GM18517 (cell line): ENCODE data around the gene FREY1.

ENCODE experiments used
- ATAC-seq: cut with Tn5 transposase; IDR thresholded peaks from one replicate; pipeline ENCODE4 v1.9.1; 2021; ENCODE audit warnings: mild to moderate bottlenecking, moderate library complexity; ENCODE audit not compliant: unreplicated experiment

Gene FREY1

GRCh38 chr11:45929486-45930030 is 22.5 kb upstream of the FREY1 start:
- no peak for ATAC-seq

- no peak for ATAC-seq
Measured at GRCh38 chr11:45928535-45929215, 21.6 kb upstream of the FREY1 start.

GRCh38 chr11:45927684-45928413 is 20.8 kb upstream of the FREY1 start:
- ATAC-seq, result no peak

DNA sequence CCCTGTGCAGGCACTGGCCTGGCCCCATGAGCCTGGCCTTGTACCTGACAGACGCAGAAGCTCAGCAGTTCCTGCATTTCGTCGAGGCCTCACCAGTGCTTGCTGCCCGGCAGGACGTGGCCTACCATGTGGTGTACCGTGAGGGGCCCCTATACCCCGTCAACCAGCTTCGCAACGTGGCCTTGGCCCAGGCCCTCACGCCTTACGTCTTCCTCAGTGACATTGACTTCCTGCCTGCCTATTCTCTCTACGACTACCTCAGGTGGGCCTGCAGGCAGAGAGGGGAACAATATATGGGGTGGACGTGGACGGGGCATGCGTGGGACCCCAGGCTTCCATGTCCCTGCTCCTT is 20.2 kb upstream of the FREY1 start:
- ATAC-seq, result no peak

GRCh38 chr11:45926536-45927331 is 19.7 kb upstream of the FREY1 start:
- ATAC-seq, result no peak

DNA sequence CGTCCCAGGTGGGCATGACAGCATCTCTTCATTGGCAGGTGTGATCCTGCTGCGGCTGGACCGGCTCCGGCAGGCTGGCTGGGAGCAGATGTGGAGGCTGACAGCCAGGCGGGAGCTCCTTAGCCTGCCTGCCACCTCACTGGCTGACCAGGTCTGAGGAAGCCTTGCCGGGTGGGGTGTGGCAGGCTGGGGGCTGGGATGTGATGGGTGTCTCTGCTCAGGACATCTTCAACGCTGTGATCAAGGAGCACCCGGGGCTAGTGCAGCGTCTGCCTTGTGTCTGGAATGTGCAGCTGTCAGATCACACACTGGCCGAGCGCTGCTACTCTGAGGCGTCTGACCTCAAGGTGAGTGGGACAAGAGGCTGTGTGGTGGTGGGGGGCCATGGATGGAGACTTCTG is 18.9 kb upstream of the FREY1 start:
- no peak for ATAC-seq

DNA sequence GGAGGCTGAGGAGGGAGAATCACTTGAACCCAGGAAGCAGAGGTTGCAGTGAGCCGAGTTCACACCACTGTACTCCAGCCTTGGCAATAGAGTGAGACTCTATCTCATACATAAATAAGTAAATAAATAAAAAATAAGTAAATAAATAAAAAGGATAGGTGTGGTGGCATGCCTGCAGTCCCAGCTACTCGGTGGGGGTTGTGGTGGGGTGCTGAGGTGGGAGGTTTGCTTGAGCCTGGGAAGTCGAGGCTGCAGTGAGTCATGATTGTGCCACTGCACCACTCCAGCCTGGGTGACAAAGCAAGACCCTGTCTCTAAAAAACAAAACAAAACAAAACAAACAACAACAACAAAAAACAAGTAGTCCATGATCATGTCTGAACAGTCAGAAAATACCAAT is 18.5 kb upstream of the FREY1 start:
- ATAC-seq, result no peak

DNA sequence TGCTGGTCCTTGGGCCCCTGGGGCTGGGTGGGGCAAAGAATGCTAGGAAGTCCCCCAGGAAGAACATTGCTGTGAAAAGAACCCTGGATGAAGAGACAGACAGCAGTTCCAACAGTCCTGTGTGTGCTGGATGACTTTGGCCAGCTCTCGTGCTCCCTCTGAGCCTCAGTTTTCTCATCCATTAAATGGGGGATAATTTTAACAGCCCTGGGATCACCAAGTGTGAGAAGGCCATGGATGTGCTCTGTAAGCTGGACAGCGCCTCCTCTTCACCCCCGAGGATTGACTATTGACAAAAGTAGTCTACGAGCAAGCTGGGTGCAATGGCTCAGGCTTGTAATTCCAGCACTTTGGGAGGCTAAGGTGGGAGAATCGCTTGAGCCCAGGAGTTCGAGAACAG is 17.9 kb upstream of the FREY1 start:
- ATAC-seq, result no peak

DNA sequence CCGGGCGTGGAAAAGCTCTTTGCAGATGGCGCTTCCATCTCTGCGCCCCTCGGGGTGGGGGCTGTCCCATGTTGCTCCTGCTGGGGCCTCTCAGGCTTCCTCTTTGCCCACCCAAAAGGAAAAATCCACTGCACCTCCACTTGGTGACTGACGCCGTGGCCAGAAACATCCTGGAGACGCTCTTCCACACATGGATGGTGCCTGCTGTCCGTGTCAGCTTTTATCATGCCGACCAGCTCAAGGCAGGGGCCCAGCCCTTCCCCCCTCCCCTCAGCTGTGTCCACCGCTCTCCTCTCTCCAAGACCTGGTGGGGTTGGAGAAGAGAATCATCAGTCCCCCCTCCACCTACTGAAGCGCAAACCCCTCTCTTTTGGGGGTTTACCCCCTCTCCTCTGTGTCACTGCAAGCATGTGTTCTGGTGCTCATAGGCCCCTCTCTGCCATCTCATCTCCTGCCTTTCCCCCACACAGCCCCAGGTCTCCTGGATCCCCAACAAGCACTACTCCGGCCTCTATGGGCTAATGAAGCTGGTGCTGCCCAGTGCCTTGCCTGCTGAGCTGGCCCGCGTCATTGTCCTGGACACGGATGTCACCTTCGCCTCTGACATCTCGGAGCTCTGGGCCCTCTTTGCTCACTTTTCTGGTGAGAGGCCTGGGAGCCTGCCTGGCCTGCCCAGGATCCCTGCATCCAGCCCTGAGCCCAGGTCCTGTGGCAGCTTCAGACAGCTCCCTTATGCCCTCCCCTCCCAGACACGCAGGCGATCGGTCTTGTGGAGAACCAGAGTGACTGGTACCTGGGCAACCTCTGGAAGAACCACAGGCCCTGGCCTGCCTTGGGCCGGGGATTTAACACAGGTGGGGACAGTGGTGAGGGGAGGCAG is 17.2 kb upstream of the FREY1 start:
- no peak for ATAC-seq

- ATAC-seq, result no peak
Measured at GRCh38 chr11:45922425-45923082, 15.5 kb upstream of the FREY1 start, which contains the start of gene LARGE2. Gene LARGE2 (plus strand): TSS chr11:45922656. CDS start chr11:45922883, 227 bp downstream.

- ATAC-seq, result no peak
Measured at GRCh38 chr11:45921561-45922424, 14.7 kb upstream of the FREY1 start.

DNA sequence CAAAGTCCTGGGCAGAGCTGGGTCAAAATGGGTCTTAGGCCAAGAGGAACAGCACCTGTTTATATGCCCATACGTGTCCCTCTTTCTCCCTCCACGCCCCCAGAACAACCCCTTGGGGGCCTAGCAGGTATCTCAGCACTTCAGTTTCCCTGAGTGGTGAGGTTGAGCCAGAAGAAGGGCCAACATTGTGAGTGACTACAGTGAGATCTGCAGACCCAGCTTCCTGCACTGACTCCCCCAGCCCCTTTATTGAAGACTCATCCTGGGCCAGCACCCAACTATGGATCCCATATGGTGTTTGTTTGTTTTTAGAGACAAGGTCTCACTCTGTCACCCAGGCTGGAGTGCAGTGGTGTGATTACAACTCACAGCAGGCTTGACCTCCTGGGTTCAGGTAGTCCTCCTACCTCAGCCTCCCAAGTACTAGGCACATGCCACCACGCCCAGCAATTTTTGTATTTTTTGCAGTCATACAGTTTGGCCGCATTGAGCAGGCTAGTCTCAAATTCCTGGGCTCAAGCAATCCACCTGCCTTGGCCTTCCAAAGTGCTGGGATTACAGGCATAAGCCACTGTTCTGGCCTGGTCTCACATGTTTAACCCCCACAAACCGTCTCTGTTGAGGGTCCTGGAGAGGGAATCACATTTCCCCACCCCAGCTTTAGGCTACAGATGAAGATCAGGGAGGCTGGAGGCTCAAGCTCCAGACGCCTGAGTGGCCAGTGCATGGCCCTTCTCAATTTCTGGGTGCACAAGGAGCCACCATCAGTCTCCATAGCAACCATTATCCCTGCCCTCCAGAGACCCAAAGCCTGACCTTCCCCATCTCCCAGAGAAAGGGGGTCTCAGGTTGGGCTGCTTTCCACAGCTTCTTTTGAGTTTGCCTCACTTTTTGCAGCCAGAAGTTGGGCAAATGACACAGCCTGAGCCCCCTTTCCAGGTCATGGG is 13.7 kb upstream of the FREY1 start:
- ATAC-seq, result no peak

DNA sequence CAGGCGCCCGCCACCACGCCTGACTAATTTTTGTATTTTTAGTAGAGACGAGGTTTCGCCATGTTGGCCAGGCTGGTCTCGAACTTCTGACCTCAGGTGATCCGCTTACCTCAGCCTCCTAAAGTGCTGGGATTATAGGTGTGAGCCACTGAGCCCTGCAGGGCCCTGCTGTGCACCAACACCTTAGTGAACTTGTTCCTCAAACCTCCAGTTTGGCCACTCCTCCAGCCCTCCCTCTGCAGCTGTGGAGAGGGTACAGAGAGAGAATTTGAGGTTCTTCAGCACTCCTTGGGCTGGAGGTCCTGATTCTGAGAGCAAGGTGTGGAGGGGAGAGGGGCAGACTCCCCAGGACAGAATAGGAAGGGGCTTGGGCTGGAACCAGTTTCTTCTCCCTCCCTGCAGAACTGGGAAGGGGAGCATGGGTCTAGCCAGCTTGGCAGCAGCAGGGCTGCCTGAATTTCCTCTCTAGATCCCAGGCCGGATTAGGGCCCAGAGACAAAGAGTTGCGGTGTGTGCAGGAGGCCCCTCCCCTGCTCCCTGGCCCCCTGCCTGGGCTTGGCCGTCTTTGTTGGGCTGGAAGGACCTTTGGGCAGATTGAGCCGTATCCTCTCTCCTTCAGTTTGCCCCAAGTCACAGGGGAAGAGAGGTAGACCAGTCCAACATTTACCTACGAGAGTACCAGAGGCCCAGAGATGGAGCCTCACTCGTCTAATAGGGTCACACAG is 12.9 kb upstream of the FREY1 start:
- no peak for ATAC-seq

DNA sequence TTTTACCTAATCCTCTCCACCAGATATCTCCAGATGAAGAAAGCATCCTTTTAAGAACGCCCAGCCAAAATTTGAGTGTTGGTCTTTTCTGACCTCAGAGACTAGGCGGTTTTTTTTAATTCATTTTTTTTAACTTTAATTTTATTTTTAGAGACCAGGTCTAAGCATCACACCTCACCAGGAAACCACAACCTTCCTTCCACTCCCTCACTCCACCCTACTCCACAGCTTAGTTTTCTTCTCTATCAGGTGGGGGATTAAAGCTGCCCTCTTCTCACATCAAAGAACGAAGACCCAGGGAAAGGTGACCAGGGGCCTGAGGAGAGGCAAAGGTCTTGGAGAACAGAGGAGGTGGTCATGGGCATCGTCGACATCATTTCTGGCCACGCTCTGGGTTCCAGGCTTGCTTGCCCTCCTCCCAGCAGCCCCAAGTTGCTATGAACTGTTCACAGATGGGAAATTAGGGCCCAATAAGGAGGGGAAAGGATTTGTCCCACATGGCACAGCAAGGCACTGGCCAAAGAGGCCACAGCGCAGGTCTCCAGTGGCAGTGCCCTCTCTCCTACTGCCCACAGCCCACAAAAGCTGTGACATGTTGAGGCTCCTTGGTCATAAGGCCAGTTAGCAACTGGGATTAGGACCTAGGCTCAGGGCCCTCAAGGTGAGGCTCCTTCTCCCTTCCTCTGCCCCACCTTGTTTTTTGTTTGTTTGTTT is 12.0 kb upstream of the FREY1 start:
- no peak for ATAC-seq

GRCh38 chr11:45918331-45918941 is 11.4 kb upstream of the FREY1 start:
- ATAC-seq, result peak; percentile 30

- ATAC-seq, result peak; percentile 89
Measured at GRCh38 chr11:45917623-45918330, 10.7 kb upstream of the FREY1 start, which contains the start of gene PEX16. Gene PEX16 (minus strand): TSS chr11:45917877. CDS start chr11:45917811, 66 bp downstream.
